Measurements from ENCODE around the gene PRTFDC1. TPM values are rescaled to one million over a fixed set of nuclear protein-coding genes. Genes with fewer than 3 reads are reported as not detected.

PRTFDC1 gene
- total RNA-seq, 1 donor from 2014 or later, result 27.0 TPM

DNA sequence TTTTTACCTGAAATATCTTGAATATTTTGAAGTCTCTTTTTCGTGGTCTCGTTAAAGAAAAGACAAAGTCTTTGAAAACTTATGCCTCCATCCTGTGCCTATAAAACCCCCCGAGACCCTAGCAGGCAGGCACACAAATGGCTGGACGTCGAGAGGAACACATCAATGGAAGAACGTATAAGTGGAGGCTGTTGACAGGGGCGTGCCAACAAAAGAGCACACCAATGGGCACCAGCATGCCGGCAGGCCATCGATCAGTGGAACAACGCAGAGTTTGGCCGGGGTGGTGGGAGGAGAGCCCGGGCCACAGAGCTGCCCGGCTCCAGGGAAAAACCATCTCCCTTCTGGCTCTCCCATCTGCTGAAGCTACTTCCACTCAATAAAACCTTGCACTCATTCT is 38.9 kb upstream of the PRTFDC1 start:
- Mint-ChIP-seq H3K36me3 (no peaks in the 10 kb centered on the region), H3K9me3 (no peaks in the 10 kb centered on the region), H3K27me3 (ENCODE audit: low read depth) (no peaks in the 10 kb centered on the region), H3K27ac (no peak overlapping the region), H3K4me1 (peaks cover 3% of the 10 kb centered on the region), H3K4me3 (no peak overlapping the region)
- DNase-seq (ENCODE audit: low spot score in 2 of 2, unreplicated experiment in 2 of 2), result no peak
- TF ChIP-seq, protein P1, sequence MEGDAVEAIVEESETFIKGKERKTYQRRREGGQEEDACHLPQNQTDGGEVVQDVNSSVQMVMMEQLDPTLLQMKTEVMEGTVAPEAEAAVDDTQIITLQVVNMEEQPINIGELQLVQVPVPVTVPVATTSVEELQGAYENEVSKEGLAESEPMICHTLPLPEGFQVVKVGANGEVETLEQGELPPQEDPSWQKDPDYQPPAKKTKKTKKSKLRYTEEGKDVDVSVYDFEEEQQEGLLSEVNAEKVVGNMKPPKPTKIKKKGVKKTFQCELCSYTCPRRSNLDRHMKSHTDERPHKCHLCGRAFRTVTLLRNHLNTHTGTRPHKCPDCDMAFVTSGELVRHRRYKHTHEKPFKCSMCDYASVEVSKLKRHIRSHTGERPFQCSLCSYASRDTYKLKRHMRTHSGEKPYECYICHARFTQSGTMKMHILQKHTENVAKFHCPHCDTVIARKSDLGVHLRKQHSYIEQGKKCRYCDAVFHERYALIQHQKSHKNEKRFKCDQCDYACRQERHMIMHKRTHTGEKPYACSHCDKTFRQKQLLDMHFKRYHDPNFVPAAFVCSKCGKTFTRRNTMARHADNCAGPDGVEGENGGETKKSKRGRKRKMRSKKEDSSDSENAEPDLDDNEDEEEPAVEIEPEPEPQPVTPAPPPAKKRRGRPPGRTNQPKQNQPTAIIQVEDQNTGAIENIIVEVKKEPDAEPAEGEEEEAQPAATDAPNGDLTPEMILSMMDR (IDR thresholded peaks at IDR 0.05; ENCODE audit: unreplicated experiment), result no peak

DNA sequence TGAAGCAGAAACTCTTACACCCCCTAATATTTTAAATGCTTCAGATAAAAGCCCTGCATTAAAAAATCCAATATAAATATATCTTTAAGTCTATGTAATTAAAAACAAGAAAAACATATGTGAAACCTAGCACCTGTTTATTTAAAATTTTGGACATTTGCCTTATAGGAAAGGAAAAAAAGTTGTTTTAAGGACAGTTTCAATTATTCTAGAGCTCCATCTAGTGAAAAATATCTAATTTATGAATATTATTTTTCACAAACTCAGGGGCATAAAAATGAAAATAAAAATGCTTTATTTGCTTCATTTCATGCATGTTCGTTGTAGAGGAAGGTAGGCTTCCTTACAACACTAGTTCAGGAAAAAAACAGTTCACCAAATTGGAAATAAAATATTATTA is 37.5 kb upstream of the PRTFDC1 start:
- no peaks in the 10 kb centered on the region for H3K9me3 Mint-ChIP-seq
- H3K36me3 Mint-ChIP-seq, result no peaks in the 10 kb centered on the region
- H3K27ac Mint-ChIP-seq, result no peak overlapping the region
- H3K4me1 Mint-ChIP-seq, result peaks cover 3% of the 10 kb centered on the region
- DNase-seq (ENCODE audit: low spot score in 2 of 2, unreplicated experiment in 2 of 2), result no peak
- TF ChIP-seq, protein P1 (IDR thresholded peaks at IDR 0.05; ENCODE audit: unreplicated experiment), result no peak
- no peaks in the 10 kb centered on the region for H3K27me3 Mint-ChIP-seq (ENCODE audit: low read depth)
- H3K4me3 Mint-ChIP-seq, result no peak overlapping the region

DNA sequence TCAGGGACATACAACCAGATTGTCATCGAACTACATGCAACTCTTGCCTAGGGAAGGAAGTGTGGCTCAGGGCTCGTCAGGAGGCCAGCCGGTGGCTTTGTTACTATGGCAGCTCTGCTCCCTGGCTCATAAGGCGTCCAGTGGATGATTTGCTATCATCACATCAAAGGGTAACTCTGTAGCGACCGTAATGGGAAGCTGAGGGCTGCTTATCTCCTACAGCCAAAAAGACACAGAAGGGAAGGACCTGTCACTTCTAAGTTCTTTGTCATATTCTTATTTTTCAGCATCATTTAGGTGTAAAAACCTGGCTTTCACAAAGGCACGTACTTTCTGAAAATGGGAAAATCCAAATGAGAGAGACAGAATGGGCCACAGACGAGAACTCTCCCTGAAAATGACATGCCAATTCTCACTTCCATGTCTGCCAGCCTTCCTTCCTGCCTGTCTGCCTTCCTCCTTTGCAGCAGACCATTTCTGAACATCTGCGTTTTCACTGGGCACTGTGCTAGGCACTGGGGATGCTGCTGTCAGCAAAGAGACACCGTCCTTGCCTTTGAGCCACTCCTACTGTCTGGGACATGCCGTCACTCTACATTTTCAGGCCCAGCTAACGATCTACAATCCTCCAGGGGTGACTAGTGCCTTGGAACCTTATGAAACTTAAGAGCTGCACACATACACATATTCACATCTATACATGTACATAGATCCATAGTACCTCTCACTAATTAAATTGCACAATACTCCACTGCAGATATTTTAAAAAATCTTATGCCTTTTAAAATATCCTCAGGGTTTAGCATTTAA is 36.6 kb upstream of the PRTFDC1 start:
- H3K36me3 Mint-ChIP-seq, result no peaks in the 10 kb centered on the region
- TF ChIP-seq, protein P1 (IDR thresholded peaks at IDR 0.05; ENCODE audit: unreplicated experiment), result no peak
- no peak overlapping the region for H3K27ac Mint-ChIP-seq
- no peaks in the 10 kb centered on the region for H3K9me3 Mint-ChIP-seq
- no peak overlapping the region for H3K4me3 Mint-ChIP-seq
- DNase-seq (ENCODE audit: low spot score in 2 of 2, unreplicated experiment in 2 of 2), result no peak
- peaks cover 3% of the 10 kb centered on the region for H3K4me1 Mint-ChIP-seq
- no peaks in the 10 kb centered on the region for H3K27me3 Mint-ChIP-seq (ENCODE audit: low read depth)

DNA sequence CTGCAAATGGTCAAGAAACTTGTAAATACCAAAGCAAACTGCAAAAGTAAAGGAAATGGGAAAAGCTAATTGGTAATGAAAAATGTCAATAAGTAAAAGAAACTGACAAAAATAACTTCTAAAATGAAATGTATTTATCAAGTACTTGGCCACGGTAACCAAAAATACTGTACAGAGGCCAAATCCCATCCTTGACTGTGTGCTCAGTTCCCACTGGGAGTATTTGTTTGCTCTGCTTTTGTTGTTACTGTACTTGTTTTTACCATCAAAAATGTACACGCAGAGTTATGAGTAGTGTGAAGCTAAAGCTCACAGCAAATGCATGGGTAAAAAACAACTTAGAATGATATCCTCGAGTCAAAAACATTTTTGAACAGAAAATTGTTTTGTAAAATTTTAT is 32.5 kb upstream of the PRTFDC1 start:
- Mint-ChIP-seq H3K4me1 (peaks cover 3% of the 10 kb centered on the region), H3K27me3 (ENCODE audit: low read depth) (no peaks in the 10 kb centered on the region), H3K36me3 (no peaks in the 10 kb centered on the region), H3K4me3 (no peak overlapping the region), H3K27ac (no peak overlapping the region), H3K9me3 (no peaks in the 10 kb centered on the region)
- DNase-seq (ENCODE audit: low spot score in 2 of 2, unreplicated experiment in 2 of 2), result no peak
- TF ChIP-seq, protein P1 (IDR thresholded peaks at IDR 0.05; ENCODE audit: unreplicated experiment), result no peak

DNA sequence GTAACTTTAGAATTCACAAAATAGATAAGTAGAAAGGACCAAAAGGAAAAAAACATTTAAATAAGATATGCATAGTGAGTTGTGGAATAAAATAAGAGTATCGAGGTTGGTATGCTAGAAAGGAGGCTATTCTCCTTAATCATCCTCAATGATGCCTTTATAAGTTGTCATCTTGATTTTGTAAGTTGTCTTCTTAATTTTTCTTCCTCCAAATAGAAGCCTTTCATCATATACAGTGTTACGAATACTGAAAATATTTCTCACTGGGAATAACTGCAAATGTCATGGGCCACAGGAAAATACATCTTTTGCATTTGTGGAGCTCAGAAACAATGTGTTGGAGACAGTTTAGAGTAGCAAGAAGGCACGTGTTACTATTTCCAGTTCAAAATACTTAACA is 31.5 kb upstream of the PRTFDC1 start:
- Mint-ChIP-seq H3K36me3 (no peaks in the 10 kb centered on the region), H3K27me3 (ENCODE audit: low read depth) (peaks cover 2% of the 10 kb centered on the region), H3K4me1 (peaks cover 3% of the 10 kb centered on the region), H3K9me3 (no peaks in the 10 kb centered on the region), H3K4me3 (no peak overlapping the region), H3K27ac (no peak overlapping the region)
- DNase-seq (ENCODE audit: low spot score in 2 of 2, unreplicated experiment in 2 of 2), result no peak
- TF ChIP-seq, protein P1 (IDR thresholded peaks at IDR 0.05; ENCODE audit: unreplicated experiment), result no peak

Measured in mesothelial cell of epicardium (in vitro differentiated cells).